NT2/D1 (cell line): Measurements from ENCODE around the gene ELMO1.

Experiments used
- SUZ12 ChIP-seq: IDR thresholded peaks from 2 replicates; pipeline ENCODE4 v1.6.1; 2011; ENCODE audit not compliant: insufficient read length, insufficient read depth; ENCODE audit errors: extremely low read depth
- YY1 ChIP-seq: IDR thresholded peaks from 2 replicates; pipeline ENCODE4 v1.6.1; 2011; ENCODE audit not compliant: insufficient read length, insufficient read depth
- ZNF274 ChIP-seq: IDR thresholded peaks from 2 replicates; pipeline ENCODE4 v1.6.1; 2011; ENCODE audit warnings: mild to moderate bottlenecking, low read depth, low read length

DNA sequence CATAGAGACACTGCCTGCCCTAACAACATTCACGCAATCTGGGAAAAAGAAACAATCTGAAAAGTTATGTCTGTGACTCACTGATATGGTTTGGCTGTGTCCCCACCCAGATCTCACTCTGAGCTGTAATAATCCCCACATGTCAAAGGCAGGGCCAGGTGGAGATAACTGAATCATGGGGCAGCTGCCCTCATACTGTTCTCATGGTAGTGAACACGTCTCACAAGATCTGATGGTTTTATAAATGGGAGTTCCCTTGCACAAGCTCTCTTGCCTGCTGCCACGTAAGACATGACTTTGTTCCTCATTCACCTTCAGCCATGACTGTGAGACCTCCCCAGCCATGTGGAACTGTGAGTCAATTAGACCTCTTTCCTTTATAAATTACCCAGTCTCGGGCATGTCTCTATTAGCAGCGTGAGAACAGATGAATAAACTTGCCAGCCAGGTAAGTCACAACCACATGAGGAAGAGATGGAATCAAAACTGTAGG is 382.8 kb downstream of the ELMO1 start:
- TF ChIP-seq YY1 (no peak), SUZ12 (no peak), ZNF274 (no peak)
